Measurements from ENCODE around the gene ZNF584. TPM values are rescaled to one million over a fixed set of nuclear protein-coding genes. Genes with fewer than 3 reads are reported as not detected.
"Not testable (repeated sequence)": the region's sequence is repeated elsewhere in the genome, so short reads cannot be mapped to it uniquely, and the experiment has no call there.

Gene ZNF584
- total RNA-seq, 2 donors from 2014 or later, result 13.2 to 25.0 TPM

DNA sequence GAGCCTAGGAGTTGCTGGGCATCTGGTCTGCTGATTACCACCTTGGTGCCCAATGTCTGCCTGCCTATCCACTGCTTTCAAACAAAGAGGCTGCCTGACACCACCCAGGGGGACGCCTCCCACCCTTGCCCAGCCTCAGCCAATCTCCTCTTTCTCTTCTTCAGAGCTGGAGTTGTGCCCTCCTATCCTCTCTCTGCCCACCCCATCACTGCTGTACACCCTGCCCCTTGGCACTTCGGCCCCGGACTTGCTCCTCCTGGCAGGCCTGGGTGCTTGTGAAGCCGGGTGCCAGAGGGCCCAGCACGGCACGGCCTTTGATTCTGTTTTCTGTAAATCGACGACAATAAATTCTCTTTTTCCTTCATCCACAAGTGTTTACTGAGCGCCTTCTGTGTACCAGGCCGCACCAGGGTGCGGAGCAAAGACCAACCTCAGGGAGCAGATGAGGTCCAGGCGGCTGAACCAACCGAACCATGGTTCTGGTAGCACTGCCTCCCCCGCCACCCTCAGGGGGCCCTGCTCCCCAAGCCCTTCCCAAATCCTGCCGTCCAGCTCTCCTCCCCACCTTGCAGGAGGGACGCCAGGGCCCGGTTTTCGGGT lies 8.0 kb upstream of the ZNF584 start:
- ATAC-seq, result peak in 1 of 2 donors; percentile 3

DNA sequence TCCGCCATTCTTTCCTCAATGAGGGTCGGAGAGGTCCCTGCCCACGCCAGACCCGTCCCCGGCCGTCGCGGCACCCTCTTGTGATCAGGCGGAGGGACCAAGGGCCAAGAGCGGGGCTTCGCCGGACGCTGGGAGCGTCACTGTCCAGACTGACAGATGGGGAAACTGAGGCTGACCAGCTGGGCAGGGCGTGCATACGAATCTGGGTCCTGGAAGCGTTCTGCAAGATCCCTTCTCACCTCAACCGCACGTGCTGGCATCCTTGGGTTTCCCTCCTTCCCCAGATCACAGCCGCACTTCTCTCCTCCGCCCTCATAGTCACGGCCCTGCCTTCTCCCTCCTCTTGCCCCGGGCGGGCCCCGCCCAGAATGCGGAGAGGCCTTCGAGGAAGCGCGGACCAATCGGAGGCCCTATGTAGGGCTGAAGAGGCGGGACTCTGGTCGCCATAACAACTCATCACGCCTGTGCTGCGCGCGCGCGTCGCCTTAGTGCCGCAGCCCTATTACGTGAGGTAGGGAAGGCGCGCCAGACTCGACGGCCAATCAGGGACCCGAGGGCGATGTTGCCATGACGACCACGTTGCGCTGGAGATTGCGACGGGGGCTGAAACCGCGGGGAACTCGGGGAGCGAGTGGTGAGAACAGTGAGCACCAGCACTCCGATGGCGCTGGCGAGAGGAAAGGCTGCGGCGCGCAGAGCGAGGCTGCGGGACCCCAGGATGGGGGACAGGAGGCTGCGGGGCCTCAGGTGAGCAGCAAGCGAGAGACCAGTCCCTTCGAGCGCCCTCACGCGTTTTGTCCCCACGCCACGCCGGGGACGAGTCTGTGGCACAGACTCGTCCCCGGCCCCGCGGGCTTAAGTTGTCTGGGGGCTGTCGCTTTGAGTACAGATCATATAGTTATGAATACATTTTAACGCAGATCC lies 7.3 kb upstream of the ZNF584 start:
- DNase-seq (peak; percentile 100), ATAC-seq (peak; percentile 99 to 100)
- intact Hi-C loops (cut with DNase I), result no loop called here

More for the DNA sequence above, 8.0 kb upstream of the ZNF584 start:
- intact Hi-C loops (cut with DNase I), result no loop called here
- no peak for DNase-seq

DNA sequence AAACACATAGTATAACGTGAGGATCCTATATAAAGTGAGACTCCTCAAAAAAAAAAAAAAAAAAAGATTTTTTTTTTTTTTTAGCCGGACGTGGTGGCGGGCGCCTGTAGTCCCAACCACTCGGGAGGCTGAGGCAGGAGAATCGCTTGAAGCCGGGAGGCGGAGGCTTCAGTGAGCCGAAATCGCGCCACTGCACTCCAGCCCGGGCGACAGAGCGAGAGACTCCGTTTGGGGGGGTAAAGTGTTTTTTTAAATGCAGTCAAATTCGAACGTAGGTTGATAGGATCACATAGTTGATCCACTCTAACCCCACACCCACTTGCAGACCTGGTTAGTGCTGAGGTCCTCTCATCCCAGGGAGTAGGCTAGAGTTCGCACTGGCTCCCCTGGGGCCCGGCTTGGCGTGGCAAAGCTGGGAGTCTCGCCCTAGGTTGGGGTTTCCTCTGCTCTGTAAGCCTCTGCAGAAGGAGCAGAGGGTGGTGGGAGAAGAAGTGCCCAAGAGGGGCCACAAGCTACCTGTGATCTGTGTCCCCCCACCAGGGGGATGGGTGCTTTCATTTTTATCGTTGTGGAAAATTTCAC lies 6.5 kb upstream of the ZNF584 start:
- intact Hi-C loops (cut with DNase I), result no loop called here
- ATAC-seq (no peak), DNase-seq (no peak)

DNA sequence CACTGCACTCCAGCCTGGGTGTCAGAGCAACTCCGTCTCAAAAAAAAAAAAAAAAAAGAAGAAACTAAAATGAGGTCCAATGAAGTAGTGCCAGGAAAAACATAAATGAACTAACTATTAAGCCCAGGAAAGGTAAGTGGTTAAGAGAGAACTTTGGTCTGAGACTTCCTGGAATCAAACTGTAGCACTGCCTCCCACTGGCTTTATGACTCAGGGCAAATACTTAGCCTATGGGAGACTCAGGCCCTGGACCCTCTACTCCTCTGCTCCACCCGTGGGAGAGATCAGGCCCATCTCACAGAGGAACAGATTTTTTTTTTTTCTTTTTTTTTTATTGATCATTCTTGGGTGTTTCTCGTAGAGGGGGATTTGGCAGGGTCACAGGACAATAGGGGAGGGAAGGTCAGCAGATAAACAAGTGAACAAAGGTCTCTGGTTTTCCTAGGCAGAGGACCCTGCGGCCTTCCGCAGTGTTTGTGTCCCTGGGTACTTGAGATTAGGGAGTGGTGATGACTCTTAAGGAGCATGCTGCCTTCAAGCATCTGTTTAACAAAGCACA lies 4.5 kb upstream of the ZNF584 start:
- intact Hi-C loops (cut with DNase I); ATAC-seq; DNase-seq: not testable (repeated sequence)

DNA sequence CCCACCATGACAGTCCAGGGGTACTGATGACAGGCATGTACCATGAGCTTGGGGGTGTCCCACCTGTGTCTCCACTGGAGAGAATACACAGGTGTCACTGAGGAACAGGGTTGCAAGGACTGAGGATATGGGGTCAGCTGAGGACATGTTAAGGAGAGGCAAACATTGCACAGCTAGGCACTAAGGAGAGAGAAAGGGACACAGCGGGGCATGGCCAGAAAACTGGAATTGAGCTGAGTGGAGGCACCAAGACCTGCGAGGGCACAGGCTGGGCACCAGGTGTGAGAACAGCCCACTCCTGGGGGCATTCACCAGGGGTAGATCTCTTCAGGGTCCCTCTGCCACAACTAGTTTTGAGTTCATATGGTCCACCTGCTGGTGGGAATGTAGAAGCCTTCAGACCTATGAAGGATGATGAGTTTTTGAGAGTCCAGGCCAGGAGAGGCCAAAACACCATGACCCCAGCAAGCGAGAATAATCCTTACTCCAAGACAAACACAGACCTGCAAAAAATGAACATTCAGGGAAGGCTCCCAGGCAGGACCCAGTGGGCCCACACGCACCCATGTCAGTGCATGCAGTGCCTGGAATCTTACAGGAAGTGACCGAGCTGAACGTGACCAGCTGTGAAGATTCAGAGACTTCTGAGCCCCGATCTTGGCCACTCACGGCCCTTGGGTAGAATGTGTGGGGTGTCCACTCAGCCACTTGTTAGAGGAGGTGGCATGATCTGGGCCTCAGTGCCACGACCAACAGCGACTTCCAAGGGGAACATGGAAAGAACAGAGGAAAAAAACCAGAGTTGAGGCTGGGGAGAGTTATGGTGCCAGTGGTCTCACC lies 1.4 kb upstream of the ZNF584 start:
- DNase-seq (no peak), ATAC-seq (no peak)
- intact Hi-C loops (cut with DNase I), result no loop called here

DNA sequence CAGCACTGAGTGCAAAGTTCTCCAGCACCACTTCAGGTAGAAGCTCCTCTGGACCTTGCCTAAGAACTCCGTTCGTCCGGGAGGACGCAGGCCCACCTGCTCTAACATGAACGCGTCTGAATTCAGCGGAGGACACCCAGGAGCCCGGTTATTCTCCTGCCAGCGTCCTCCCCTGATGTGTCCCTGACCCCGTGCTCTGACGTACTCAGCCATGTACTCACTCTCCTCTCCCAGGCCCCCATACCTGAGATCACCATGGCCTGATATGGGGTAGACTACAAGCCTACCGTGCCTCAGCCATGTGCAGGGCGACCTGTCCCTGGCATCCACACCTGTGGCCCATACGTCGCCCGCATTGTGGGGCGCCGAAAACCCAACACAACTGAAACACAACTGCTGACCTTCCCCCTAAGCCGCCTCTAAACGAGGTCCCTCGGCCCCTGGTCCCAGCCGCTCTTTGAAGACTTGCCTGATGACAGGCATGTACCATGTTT lies 744 bp upstream of the ZNF584 start:
- DNase-seq (no peak), ATAC-seq (peak in 1 of 2 donors; percentile 9)
- intact Hi-C loops (cut with DNase I), result no loop called here

DNA sequence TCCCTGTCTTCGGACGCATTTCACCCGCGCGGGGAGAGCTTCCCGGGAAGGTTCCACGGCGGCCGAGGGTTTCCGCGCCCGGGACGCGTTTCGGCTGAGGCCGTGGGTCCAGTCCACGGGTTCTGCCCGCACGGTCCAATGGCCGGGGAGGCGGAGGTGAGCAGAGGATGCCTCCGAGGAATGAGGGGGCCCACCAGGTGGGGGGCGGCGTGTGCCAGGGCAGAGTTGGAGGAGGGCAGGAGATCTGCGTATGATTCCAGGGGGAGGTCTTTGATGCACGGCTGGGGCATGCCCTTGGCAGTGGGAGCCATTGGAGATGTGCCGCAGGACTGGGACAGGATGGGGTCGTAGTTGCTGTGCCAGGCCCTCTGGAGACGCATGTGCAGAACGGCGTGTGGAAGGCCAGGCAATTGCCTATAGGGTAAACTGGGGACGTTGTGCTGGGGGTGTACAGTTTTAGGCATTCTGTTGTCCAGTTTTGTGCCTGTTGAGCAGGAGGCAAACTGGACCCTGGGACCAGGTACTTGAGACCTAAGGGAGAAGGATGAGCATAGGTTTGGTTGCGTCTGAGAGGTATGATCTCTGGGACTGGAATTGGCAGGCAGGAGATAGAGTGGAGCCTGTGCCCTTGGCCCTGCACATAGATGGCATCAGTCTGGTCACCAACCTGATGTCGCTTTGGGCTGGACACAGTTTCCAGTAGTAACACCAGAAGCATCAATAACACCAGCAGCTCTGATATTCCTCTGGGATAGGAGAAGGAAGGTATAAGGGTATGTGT lies 751 bp downstream of the ZNF584 start:
- DNase-seq, result no peak
- intact Hi-C loops (cut with DNase I), result no loop called here
- peak; percentile 38 to 47 for ATAC-seq

DNA sequence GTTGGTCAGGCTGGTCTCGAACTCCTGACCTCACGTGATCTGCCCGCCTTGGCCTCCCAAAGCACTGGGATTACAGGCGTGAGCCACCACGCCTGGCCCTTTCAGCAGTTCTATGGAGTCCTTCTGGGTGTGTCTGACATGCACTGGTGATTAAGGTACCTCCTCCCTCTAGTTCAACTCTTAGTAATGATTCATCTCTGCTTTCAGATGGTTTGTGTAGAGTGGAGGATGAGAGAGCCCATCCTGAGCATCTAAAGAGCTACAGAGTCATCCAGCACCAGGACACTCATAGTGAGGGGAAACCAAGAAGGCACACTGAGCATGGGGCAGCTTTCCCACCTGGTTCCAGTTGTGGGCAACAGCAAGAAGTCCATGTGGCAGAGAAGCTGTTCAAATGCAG lies 8.2 kb downstream of the ZNF584 start:
- intact Hi-C loops (cut with DNase I), result no loop called here
- DNase-seq (no peak), ATAC-seq (no peak)

DNA sequence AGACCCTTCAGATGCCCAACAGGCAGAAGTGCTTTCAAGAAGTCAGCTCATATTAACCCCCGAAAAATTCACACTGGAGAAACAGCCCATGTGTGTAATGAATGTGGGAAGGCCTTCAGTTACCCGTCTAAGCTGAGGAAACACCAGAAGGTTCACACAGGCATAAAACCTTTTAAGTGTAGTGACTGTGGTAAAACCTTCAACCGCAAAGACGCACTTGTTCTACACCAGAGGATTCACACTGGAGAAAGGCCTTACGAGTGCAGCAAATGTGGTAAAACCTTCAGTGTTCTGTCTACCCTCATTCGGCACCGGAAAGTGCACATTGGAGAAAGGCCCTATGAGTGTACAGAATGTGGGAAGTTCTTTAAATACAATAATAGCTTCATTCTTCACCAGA lies 8.6 kb downstream of the ZNF584 start:
- DNase-seq (no peak), ATAC-seq (no peak)
- intact Hi-C loops (cut with DNase I), result no loop called here

DNA sequence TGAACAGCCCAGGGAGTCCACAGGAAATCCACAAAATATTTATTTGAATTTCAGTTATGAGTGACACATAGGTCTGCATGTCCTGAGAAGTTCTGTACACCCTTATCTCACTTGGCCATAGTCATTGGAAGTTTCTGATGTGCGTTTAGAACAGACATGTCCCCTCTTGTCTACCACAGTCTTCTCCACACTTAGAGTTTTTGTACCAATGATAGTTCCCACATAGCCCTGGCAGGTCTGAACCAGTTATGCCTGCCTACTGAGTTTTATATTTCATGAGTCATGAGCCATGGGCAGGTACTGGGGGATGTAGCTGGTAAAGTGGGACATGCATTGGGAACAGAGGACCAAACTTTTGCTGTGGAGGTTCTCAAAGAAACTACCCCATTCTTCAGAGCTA lies 20.2 kb downstream of the ZNF584 start:
- ATAC-seq (no peak), DNase-seq (no peak)
- intact Hi-C loops (cut with DNase I), result no loop called here

DNA sequence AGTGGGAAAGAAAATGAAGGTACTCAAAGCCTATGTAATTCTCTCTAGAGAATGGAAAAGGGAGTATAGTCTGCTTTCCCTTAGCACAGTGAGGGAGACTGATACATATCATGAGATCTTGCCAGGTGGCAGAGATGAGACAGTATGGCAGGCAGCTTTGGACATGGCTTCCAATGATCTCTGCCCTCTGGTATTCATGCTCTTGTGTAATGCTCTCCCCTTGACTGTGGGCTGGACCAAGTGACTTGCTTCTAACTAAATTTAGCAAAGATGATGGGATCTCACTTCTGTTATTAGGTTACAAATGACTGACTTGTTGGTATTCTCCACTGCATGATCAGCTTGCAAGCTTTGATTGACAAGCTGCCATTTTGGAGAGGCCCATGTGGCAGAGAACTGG lies 21.3 kb downstream of the ZNF584 start:
- DNase-seq (no peak), ATAC-seq (no peak)
- intact Hi-C loops (cut with DNase I), result no loop called here

DNA sequence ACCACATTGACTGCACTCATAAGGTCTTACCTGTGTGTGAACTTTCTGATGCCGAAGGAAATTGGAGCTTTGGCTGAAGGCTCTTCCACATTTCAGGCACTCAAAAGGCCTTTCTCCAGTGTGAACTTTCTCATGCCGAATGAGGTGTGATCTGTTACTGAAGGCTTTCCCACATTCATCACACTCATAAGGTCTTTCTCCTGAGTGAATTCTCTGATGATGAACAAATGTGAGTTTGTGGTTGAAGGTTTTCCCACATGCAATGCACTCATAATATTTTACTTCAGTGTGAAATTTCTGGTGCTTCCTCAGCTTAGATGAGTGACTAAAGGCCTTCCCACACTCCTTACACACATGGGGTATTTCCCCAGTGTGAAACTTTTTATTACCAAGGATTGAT lies 25.8 kb downstream of the ZNF584 start:
- intact Hi-C loops (cut with DNase I), result no loop called here
- no peak for DNase-seq
- ATAC-seq, result no peak

DNA sequence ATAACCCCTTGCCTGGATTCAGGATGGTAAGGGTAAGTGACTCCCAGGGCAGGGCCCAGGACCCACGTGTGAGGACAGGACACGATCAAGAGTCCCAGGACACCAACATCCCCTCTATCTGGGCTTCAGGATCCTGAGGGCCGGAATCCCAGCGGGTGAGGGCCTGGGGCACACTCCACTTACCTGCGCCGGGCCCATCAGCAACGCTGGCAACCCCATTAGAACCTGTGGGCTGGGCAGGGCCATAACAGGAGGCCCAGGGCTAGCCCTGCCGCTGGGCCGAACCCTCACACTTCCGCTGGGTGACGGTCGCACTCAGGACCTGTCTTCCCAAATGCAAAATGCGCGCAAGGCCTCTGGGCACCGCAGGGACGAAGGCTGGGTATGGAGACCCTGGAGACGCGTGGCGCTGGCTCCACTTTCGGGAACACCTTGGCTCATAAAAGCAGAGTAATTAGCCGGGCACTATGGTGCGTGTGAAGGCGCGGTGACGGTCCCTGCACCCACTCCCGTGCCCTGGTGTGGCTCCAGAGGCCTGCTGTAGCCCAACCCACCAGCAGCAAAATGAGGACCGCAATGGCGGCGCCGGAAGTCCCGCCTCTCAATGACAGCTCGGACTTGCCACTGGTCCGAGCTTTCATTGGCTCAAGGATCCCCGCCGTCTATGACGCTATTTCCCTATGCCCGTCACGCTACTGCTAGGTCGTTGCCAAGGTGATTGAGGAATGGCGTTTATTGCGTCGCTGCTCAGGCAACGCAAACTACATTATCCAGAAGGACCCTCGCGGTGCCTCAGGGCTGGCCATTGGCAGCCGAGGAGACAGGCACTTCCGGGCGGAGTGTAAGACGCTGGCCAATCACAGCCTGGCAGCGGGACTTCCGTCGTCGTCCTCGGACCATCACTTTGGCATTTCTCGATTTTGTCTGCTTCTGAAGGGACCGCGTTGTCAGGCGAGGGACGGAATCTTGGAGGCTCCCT lies 31.4 kb downstream of the ZNF584 start, which contains the start of gene ZNF132:
ZNF132 (minus strand) TSS at position 578 of the 979 bp plus-strand sequence; CDS start at position 246, 332 bp downstream.
- peak; percentile 98 for DNase-seq
- ATAC-seq, result peak; percentile 99
- intact Hi-C loops (cut with DNase I), result no loop called here

DNA sequence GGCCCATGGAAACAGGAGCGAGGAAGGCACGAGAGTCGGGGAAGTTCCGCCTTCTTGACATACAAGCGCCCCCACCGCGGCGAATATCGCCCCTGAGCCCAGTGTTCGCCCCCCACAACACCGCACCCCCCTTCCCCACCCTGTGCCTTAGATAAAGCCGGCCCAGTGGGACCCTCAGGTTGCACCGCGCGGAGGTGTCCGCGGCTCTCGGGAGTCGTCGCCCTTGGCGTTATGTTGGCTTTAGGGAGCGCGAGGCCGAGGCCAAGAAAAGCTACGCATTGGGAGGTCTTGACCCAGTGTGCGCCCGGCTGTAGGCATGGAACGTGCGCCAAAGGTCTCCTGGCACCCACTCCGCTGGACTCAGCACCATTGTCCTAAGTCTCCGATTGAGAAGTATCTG lies 32.1 kb downstream of the ZNF584 start:
- intact Hi-C loops (cut with DNase I), result no loop called here
- ATAC-seq (peak; percentile 1 to 6), DNase-seq (no peak)

DNA sequence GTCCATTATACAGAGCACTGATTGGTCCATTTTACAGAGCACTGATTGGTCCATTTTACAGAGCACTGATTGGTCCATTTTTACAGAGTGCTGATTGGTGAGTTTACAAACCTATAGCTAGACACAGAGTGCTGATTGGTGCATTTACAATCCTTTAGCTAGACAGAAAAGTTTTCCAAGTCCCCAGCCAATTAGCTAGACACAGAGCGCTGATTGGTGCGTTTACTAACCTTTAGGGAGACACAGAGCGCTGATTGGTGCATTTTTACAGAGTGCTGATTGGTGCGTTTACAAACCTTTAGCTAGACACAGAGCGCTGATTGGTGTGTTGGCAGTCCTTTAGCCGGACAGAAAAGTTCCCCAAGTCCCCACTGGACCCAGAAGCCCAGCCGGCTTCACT lies 34.5 kb downstream of the ZNF584 start:
- intact Hi-C loops (cut with DNase I); DNase-seq; ATAC-seq: not testable (repeated sequence)

DNA sequence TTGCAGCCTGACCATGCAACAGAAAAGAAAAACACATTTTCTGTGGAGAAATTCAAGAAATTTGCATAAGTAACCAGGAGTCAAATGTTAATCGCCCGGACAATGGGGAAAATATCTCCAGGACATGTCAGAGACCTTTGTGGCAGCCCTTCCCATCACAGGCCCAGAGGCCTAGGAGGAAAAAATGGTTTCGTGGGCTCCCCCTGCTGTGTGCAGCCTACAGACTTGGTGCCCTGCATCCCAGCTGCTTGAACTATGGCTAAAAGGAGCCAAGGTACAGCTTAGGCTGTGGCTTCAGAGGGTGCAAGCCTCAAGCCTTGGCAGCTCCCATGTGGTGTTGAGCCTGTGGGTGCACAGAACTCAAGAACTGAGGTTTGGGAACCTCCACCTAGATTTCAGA lies 40.4 kb downstream of the ZNF584 start:
- DNase-seq; intact Hi-C loops (cut with DNase I); ATAC-seq: not testable (repeated sequence)

DNA sequence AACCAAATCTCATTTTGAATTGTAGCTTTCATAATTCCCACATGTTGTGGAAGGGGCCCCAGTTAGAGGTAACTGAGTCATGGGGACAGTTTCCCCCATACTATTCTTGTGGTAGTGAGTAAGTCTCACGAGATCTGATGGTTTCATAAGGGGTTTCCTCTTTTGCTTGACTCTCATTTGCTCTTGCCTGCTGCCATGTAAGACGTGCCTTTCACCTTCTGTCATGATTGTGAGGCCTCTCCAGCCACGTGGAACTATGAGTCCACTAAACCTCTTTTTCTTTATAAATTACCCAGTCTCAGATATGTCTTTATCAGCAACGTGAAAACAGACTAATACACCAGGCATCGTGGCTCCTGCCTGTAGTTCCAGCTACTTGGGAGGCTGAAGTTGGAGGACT lies 41.5 kb downstream of the ZNF584 start:
- intact Hi-C loops (cut with DNase I); ATAC-seq; DNase-seq: not testable (repeated sequence)

Measured in left cardiac atrium (tissue), 4 donors.